DMS153 treated with DMSO at 0.1 percent for 48 hours (cell line): ENCODE measurements around the gene RASSF3.
"Not testable (repeated sequence)": the region's sequence is repeated elsewhere in the genome, so short reads cannot be mapped to it uniquely, and the experiment has no call there.

Experiments used
- DNase-seq: peaks from one replicate; lab custom pipeline; 2025; ENCODE audit not compliant: unreplicated experiment; lab: John Stamatoyannopoulos, UW

The RASSF3 gene

GRCh38 chr12:64610079-64610659 lies at the start of gene RASSF3:
Gene RASSF3 (plus strand): TSS chr12:64610495. CDS start chr12:64610633, 138 bp downstream.
- DNase-seq = peak; percentile 20

- DNase-seq = no peak
Measured at GRCh38 chr12:64561302-64562136, 48.8 kb upstream of the RASSF3 start.

GRCh38 chr12:64566122-64566521 lies 44.2 kb upstream of the RASSF3 start:
- no peak for DNase-seq

GRCh38 chr12:64566831-64567517 lies 43.3 kb upstream of the RASSF3 start:
- no peak for DNase-seq

- DNase-seq = no peak
Measured at GRCh38 chr12:64567570-64567969, 42.7 kb upstream of the RASSF3 start.

GRCh38 chr12:64568298-64568697 lies 42.0 kb upstream of the RASSF3 start:
- no peak for DNase-seq

GRCh38 chr12:64569923-64570691 lies 40.2 kb upstream of the RASSF3 start:
- no peak for DNase-seq

GRCh38 chr12:64571411-64571810 lies 38.9 kb upstream of the RASSF3 start:
- DNase-seq = no peak

GRCh38 chr12:64572241-64572640 lies 38.1 kb upstream of the RASSF3 start:
- no peak for DNase-seq

GRCh38 chr12:64574837-64575236 lies 35.5 kb upstream of the RASSF3 start:
- DNase-seq = no peak

GRCh38 chr12:64577046-64577445 lies 33.2 kb upstream of the RASSF3 start:
- DNase-seq = no peak

- DNase-seq = no peak
Measured at GRCh38 chr12:64578566-64578965, 31.7 kb upstream of the RASSF3 start.

- no peak for DNase-seq
Measured at GRCh38 chr12:64580681-64581080, 29.6 kb upstream of the RASSF3 start.

GRCh38 chr12:64582114-64582513 lies 28.2 kb upstream of the RASSF3 start:
- DNase-seq = no peak

- no peak for DNase-seq
Measured at GRCh38 chr12:64582862-64583261, 27.4 kb upstream of the RASSF3 start.

- not testable (repeated sequence) for DNase-seq
Measured at GRCh38 chr12:64583395-64583770, 26.9 kb upstream of the RASSF3 start.

GRCh38 chr12:64583771-64584421 lies 26.4 kb upstream of the RASSF3 start:
- no peak for DNase-seq

GRCh38 chr12:64585104-64585503 lies 25.2 kb upstream of the RASSF3 start:
- no peak for DNase-seq

GRCh38 chr12:64587447-64587846 lies 22.8 kb upstream of the RASSF3 start:
- no peak for DNase-seq

GRCh38 chr12:64590183-64590582 lies 20.1 kb upstream of the RASSF3 start:
- no peak for DNase-seq
